OCI-LY1 (cell line): ENCODE data around the gene SFTA2.
"Not testable (repeated sequence)": the region's sequence is repeated elsewhere in the genome, so short reads cannot be mapped to it uniquely, and the experiment has no call there.

ENCODE experiments used
- H2AFZ ChIP-seq: fragments of 200-600 bp; sonication (generic), shearing (Covaris generic); 2 replicates; pipeline ENCODE4 v1.6.0; 2014; ENCODE audit warnings: antibody characterized with exemption, mild to moderate bottlenecking, low read length
- H3F3A ChIP-seq: fragments of 200-600 bp; sonication (generic), shearing (Covaris generic); 2 replicates; pipeline ENCODE4 v1.6.0; 2014; ENCODE audit warnings: mild to moderate bottlenecking, antibody characterized with exemption, low read length, moderate library complexity; ENCODE audit not compliant: insufficient read depth
- H3K27ac ChIP-seq: fragments of 200-600 bp; sonication (generic); 2 replicates; pipeline ENCODE4 v1.5.1; 2014; ENCODE audit warnings: low read length, mixed run types, mild to moderate bottlenecking, low read depth; ENCODE audit not compliant: poor library complexity, severe bottlenecking
- H3K27me3 ChIP-seq: fragments of 200-600 bp; sonication (generic); 2 replicates; pipeline ENCODE4 v1.6.0; 2014; ENCODE audit warnings: antibody characterized with exemption, mild to moderate bottlenecking, low read length, moderate library complexity; ENCODE audit not compliant: insufficient read depth
- H3K36me3 ChIP-seq: fragments of 200-600 bp; sonication (generic); 2 replicates; pipeline ENCODE4 v1.6.1; 2014; ENCODE audit warnings: mild to moderate bottlenecking, antibody characterized with exemption, low read length, moderate library complexity, mixed read lengths; ENCODE audit not compliant: insufficient read depth
- H3K4me1 ChIP-seq: fragments of 200-600 bp; sonication (generic); 2 replicates; pipeline ENCODE4 v1.5.1; 2014; ENCODE audit warnings: mild to moderate bottlenecking, low read length, moderate library complexity; ENCODE audit not compliant: insufficient read depth, severe bottlenecking
- H3K4me2 ChIP-seq: fragments of 200-600 bp; sonication (generic), shearing (Covaris generic); 2 replicates; pipeline ENCODE4 v1.6.1; 2014; ENCODE audit warnings: low read length
- H3K4me3 ChIP-seq: fragments of 200-600 bp; sonication (generic); 2 replicates; pipeline ENCODE4 v1.5.1; 2014; ENCODE audit warnings: low read length, low read depth, mild to moderate bottlenecking, mixed read lengths; ENCODE audit not compliant: poor library complexity, severe bottlenecking
- H3K79me2 ChIP-seq: fragments of 200-600 bp; shearing (Covaris generic); 2 replicates; pipeline ENCODE4 v1.6.1; 2016; ENCODE audit warnings: mixed run types, low read length, mixed read lengths; ENCODE audit not compliant: insufficient read depth
- H3K9ac ChIP-seq: fragments of 200-600 bp; sonication (generic), shearing (Covaris generic); 2 replicates; pipeline ENCODE4 v1.6.1; 2014; ENCODE audit warnings: mild to moderate bottlenecking, low read length, mixed read lengths
- H3K9me2 ChIP-seq: fragments of 200-600 bp; sonication (generic), shearing (Covaris generic); 2 replicates; pipeline ENCODE4 v1.6.1; 2014; ENCODE audit warnings: low read depth, mild to moderate bottlenecking, low read length, mixed read lengths
- H3K9me3 ChIP-seq: fragments of 200-600 bp; shearing (Covaris generic); 2 replicates; pipeline ENCODE4 v1.6.1; 2014; ENCODE audit warnings: low read length, mixed read lengths
- H4K20me1 ChIP-seq: fragments of 200-600 bp; sonication (generic), shearing (Covaris generic); 2 replicates; pipeline ENCODE4 v1.6.0; 2016; ENCODE audit warnings: mild to moderate bottlenecking, low read length; ENCODE audit not compliant: insufficient read depth
- CTCF ChIP-seq: fragments of 200-600 bp; sonication (generic), shearing (Covaris generic); IDR thresholded peaks from 2 replicates; pipeline ENCODE4 v1.5.1; 2017; ENCODE audit warnings: mild to moderate bottlenecking, antibody characterized with exemption, low read length, moderate library complexity, mixed read lengths
- EZH2 ChIP-seq: fragments of 200-600 bp; sonication (generic), shearing (Covaris generic); IDR thresholded peaks from 2 replicates; pipeline ENCODE4 v1.8.0; 2017; ENCODE audit warnings: borderline replicate concordance, mixed run types, mild to moderate bottlenecking, antibody characterized with exemption, low read length, moderate library complexity, mixed read lengths

The SFTA2 gene

DNA sequence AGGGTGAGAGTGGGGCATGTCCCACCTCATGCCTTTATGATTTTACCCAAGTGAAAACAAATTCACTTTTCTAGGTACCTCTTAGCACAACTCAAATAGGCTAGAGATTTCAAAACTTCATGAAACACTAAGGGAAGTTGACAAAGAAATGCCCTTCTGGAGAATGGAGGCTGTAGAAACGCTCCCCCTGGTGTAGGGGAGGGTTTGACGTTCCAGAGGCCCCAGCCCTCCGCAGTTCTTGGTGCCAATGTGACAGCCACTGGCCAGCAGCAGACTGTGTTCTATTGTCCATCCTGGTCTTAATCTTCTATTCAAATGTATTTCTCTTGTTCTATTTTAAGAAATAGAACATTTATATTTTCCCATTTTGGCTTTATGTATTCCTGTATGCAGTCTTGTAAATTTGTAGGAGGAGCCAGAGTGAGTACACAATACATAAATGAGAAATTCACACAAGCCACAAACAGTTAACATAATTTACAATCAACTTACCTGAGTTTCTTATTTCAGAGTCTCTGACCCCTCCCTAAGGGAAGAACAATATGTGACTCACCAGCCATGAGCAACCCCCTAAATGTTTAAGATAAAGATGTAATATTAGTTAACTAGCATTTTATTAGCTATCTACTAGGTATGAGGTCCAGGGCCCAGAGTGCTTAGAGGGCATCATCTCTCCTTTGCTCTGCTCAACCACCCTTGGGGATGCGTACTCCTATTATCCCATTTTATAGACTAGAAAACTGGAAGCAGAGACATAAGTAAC, 42.7 kb upstream of the SFTA2 start:
- Histone ChIP-seq H3K9me3 (no peaks in the 10 kb centered on the region), H3K9me2 (no peaks in the 10 kb centered on the region), H3F3A (no peaks in the 10 kb centered on the region), H3K27ac (no peak overlapping the region), H3K4me2 (no peak overlapping the region), H3K79me2 (no peaks in the 10 kb centered on the region), H3K9ac (no peak overlapping the region), H3K36me3 (no peaks in the 10 kb centered on the region), H3K4me1 (no peaks in the 10 kb centered on the region), H3K4me3 (no peak overlapping the region), H4K20me1 (no peaks in the 10 kb centered on the region), H2AFZ (no peak overlapping the region), H3K27me3 (peaks cover 3% of the 10 kb centered on the region; the same call in 1 of the 2 replicates)
- TF ChIP-seq CTCF (no peak), EZH2 (no peak)

- TF ChIP-seq CTCF (no peak), EZH2 (no peak)
- H4K20me1 ChIP-seq: no peaks in the 10 kb centered on the region
- no peaks in the 10 kb centered on the region for H3K36me3 ChIP-seq
- no peaks in the 10 kb centered on the region for H3K9me2 ChIP-seq
- no peaks in the 10 kb centered on the region for H3F3A ChIP-seq
- no peak overlapping the region for H3K9ac ChIP-seq
- no peak overlapping the region for H3K4me3 ChIP-seq
- no peaks in the 10 kb centered on the region for H3K4me1 ChIP-seq
- no peaks in the 10 kb centered on the region for H3K9me3 ChIP-seq
- no peak overlapping the region for H2AFZ ChIP-seq
- H3K27me3 ChIP-seq: peaks cover 3% of the 10 kb centered on the region; the same call in 1 of the 2 replicates
- H3K79me2 ChIP-seq: no peaks in the 10 kb centered on the region
- no peak overlapping the region for H3K4me2 ChIP-seq
- no peak overlapping the region for H3K27ac ChIP-seq
Observed at GRCh38 chr6:30972816-30973215, 40.8 kb upstream of the SFTA2 start.

DNA sequence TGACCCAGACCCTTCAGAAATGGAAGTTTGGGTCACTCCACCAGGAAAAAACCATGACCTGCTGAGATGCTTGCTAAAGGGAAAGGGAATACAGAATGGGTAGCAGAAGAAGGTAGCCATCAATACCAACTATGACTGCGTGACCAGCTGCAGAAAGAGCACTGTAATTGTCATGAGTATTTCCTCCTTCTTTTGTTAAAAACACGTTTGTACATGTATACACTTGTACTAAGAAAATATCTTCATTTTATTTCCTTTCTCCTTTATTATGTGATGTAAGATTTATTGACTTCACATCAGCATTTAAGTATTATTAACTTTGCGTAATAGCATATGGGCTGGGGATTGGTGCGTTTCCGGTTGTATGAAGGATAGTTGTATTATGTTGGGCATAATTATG, 39.0 kb upstream of the SFTA2 start:
- Histone ChIP-seq H3K27ac (no peak overlapping the region), H4K20me1 (no peaks in the 10 kb centered on the region), H3F3A (no peaks in the 10 kb centered on the region), H3K4me1 (no peaks in the 10 kb centered on the region), H3K27me3 (peaks cover 3% of the 10 kb centered on the region; the same call in 1 of the 2 replicates), H3K9me2 (no peaks in the 10 kb centered on the region), H3K36me3 (no peaks in the 10 kb centered on the region), H3K79me2 (no peaks in the 10 kb centered on the region), H3K4me2 (no peak overlapping the region), H3K9ac (no peak overlapping the region), H3K4me3 (no peak overlapping the region), H2AFZ (no peak overlapping the region), H3K9me3 (no peaks in the 10 kb centered on the region)
- TF ChIP-seq EZH2: no peak
- no peak for TF ChIP-seq CTCF

DNA sequence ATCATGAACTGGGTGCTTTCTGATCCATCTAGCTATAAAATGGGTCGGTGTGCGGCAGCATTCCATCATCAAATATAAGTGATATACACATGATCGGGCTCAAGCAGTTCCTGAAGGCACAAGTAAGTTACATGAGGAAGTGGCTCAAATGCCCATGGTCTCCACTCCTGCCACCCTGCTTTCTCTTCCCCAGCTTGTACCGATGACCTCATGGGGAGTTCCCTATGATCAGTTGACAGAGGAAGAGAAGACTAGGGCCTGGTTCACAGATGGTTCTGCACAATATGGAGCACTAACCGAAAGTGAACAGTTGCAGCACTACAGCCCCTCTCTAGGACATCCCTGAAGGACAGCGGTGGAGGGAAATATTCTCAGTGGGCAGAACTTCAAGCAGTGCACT, 37.2 kb upstream of the SFTA2 start:
- H3K36me3 ChIP-seq, H3F3A ChIP-seq, H4K20me1 ChIP-seq, H3K4me1 ChIP-seq, H3K9ac ChIP-seq, H3K9me3 ChIP-seq, H3K4me3 ChIP-seq, H3K4me2 ChIP-seq, H3K27me3 ChIP-seq, H3K27ac ChIP-seq, H3K79me2 ChIP-seq, H2AFZ ChIP-seq, H3K9me2 ChIP-seq: not testable (repeated sequence)
